DMS53 treated with DMSO at 0.1 percent for 48 hours (cell line): Measurements from ENCODE around the gene LGALS3BP.

ENCODE experiments used
- DNase-seq: peaks from one replicate; lab custom pipeline; 2025; ENCODE audit not compliant: unreplicated experiment; lab: John Stamatoyannopoulos, UW

The LGALS3BP gene

DNA sequence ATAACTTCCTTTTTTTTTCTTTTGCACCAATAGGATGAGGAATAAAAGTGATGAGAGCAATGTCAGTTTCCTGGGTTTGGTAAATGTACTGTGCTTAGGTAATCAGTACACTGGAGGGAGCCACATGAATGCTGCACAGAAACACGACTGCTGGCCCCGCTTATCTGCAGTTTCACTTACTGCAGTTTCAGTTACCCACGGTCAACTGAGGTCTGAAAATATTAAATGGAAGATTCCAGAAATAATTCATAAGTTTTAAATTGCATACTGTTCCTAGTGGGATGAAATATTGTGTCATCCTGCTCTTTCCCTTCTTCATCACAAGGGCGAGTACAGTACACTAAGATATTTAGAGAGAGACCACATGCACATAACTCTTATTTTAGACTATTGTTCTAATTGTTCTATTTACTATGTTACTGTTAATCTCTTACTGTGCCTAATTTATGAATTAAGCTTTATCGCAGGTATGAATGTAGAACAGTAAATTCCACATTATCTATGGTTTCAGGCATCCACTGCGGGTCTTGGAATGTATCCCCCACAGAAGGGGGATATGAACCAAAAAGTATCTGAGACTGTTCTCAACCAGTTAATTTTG, 6.4 kb upstream of the LGALS3BP start:
- peak; percentile 22 for DNase-seq

DNA sequence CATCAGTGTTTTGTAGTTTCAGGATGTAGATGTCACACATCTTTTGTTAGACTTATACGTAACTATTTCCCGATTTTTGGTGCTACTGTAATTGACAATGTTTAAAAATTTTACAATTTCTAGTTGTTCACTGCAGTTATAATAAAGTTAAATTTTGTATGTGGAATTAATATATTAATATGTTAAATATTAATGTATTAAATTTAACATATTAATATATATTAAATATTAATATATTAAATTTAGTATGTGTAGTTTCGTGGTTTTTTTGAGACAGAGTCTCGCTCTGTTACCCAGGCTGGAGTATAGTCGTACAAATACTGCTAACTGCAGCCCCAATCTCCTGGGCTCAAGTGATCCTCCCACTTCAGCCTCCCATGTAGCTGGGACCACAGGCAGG, 5.7 kb upstream of the LGALS3BP start:
- DNase-seq = no peak

DNA sequence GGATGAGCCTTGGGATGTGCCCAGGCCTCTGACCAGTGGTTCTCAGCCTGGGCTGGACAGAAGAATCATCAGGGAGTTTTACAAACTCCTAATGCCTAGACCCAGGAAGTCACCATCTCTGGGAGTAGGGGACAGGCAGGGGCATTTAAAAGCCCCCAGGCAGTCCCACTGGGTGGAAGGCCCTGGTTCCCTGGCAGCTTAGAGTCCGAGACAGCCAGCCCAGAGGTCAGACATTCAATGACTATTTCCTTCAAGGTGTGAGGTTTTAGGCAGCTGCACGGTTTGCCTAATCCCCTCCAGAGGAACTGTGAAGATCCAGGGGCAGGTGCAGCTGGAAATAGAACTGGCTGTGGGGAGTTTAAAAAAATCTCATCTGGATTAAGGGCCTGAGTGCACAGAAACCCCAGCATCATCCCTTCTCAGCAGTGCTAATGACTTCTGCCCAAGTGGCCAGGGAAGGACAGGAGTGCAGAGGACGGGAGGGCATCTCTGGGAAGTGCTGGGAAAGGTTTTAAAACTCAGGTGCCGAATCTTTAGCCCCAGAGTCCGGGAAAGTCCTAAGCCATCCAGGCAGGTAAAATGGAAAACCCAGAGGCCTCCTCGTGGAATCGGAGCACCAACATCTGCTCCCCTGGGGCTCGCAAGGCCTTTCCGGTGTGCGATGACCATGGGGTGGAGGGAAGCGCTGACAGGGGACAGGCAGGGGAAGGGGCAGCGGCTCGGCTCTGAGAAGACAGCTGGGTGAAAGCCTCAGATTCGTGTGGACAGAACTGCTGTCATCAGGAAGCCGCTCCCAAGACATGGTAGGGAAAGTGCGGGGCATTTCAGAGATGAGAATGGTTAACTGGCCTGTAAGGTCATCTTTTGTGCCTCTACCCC, 1.5 kb upstream of the LGALS3BP start:
- no peak for DNase-seq

DNA sequence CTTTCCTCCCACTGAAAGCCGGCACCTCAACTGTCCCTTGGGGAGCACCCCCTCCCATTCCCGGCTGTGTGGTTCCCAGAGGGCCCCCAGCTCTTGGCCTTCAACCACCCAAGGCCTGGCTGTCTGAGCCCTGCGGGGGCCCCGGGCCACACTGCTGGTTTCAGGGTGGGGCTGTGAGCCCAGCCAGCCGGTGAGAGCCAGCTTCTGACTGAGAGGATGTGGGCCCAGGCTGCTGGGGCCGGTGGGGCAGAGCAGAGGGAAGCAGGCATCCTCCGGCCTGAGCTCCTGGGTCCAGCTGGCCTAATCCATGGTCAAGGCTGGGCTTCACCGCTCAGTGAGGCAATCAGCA, 875 bp upstream of the LGALS3BP start:
- DNase-seq = no peak

DNA sequence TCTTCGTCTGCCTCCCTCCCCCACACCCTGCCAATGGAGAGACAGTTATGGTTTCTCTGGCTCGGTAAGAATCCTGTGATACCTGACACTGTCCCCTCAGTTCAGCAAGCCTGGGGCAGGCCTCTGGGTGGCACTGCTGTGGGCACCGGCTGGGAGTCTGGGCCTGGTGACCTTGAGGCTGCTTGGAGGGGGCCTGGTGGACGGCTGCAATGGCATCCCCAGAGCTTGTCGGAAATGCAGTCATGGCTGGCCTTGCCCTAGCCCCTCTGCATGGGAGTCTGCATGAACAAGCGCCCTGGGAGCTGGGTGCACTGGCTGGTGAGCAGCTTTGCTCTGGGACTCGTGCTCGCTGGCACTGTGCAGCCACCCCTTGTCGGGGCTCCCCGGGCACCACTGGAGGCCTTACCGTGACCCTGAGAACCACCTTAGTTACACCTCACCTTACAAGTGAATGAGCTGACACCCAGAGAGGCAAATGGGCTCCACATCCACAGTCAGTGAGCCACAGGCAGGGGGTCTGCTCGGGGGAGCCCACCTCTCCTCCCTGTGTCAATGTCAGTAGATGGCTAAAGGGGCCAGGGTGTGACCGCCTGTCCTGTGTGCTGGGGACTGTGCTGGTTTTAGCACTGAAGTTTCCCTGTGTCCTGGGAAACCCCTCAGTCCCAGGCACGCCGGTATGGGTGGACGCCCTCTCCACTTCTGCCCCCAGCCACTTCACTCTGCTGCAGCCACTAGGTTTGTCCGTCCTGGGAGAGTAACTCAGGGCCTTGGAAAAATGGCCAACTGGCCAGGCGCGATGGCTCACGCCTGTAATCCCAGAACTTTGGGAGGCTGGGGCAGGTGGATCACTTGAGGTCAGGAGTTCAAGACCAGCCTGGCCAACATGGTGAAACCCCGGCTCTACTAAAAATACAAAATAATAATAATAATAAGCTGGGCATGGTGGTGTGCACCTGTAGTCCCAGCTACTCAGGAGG, 1.4 kb downstream of the LGALS3BP start:
- no peak for DNase-seq

DNA sequence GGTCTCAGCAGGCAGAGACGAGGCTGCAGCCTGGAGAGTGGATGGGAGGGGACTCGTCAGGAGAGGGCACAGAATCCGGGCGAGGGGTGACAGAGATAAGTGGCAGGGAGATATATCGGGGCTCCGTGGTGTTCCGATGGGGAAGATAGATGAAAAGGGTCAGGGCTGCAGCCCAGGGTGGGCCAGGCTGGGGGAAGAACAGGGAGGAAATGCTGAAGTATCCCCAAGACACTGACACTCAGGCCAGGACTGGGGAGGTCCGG, 2.1 kb downstream of the LGALS3BP start:
- DNase-seq = no peak

DNA sequence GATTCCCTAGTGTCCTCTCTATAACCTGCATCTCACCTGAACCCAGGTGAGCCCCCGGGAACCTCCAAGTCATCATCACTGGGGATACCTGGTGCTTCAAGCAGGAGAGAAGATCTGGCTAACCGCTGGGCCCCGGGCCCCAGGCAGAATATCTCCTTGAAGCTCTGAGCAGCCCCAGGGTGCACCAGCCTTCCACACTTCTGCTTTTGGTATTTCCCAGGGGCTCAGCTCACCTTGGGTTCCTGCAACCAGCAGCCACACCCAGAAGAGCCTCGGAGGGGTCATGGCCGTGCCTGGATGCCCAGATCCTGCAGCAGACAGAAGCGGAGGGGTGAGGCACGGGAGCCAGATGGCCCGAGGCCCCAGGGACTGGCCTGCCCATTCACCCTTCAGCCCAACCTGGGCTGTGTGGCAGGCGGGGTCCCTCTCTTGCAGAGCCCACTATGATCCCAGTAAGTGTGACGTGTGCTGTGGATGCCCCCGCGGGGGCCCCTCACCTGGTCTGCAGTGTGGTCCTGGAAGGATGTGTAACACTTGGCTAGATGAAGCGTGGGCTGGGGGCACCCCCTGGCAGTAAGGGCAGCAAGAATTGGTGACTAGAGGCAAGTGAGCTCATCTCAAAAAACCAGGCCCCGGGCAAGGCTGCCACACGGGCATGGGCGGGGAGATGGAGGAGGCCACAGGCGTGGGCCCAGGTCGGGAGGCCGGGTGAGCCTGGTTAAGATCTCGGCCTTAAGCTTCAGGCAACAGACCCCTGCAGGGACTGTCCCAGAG, 2.6 kb downstream of the LGALS3BP start:
- no peak for DNase-seq

DNA sequence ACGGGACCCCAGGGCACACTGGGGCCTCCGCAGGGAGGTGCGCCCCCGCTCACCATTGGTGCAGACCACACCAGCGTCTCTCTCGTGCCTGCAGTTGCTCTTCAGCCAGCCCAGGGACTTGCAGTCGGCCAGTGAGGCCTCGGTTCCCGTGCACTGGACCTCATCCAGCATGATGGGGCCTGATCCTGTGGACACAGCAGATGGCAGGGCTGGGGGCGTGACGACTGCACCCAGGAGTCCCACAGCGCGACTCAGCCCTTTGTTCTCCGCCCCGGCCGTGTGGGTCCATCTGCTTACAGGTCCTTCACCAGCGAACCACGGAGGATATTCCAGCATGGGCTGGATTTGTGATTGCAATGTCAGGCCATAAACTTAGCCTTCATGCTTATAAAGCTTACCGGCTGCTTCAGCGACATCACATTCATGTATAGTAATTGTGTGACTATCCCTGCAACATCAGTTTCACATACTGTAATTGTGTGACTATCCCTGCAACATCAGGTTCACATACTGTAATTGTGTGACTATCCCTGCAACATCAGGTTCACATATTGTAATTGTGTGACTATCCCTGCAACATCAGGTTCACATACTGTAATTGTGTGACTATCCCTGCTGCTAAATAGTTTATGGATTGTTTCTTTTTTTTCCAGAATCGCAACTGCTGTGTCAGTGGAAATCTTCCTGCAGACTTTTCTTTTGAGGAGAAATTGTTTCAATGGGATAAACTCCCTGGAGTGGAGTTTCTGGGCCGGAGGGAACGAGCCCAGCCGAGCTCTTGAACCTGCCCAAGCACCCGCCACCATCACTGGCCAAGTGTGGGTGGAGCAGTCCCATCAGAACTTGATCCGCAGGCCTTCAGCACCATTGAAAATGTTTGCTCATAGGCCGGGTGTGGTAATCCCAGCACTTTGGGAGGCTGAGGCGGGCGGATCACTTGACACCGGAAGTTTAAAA, 4.8 kb downstream of the LGALS3BP start:
- DNase-seq = peak; percentile 11

DNA sequence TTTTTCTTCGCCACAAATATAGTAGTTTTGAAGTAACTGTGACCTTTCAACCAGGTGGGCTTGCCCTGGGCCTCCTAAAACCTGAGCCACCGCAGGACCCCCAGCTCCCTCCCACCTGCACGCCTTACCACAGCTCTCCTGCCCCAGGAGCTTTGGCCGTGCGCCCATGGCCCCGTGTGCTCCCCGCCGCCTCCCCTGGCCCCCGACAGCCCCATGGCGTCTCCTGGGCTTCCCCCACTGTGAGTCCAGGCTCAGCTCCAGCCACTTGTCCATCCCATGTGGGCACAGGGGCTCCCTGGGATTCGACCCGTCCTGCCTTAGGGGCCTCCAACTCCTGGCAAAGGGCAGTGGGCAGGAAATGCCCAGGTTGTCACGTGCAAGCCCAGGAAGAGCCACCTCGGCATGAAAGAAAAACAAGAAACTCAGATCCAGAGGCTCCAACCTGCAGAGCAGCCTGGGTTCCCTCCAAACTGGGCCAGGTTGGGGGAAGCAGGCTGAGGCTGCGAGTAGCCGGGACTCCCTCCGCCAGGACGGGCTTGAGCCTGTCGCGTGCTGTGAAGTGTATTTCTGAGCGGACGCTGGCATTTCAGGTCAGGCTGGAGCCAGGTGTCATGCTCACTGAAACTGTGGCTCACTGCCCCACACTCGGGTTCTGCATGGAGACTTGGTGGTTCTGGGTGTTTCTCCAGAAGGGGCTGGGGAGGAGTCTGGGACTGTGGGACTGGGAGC, 5.8 kb downstream of the LGALS3BP start:
- DNase-seq = no peak

DNA sequence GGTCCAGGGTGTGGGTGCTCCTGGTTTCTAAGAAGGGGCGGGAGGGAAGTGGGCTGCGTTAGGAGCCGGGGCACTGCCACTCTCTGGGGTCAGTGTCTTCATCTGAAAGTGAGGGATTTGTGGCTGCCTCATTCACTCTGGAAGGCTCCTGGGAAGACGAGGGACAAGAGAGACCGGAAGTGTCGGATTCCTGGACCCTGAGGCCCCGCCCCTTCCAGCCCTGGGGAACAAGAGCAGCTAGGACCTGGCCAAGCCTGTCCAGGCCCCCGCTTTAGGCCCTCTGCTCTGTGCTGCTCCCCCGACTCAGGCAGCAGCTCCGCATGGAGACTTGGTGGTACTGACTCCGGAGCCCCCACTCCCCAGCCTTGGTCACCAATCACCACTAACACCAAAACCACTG, 6.5 kb downstream of the LGALS3BP start:
- DNase-seq = no peak

DNA sequence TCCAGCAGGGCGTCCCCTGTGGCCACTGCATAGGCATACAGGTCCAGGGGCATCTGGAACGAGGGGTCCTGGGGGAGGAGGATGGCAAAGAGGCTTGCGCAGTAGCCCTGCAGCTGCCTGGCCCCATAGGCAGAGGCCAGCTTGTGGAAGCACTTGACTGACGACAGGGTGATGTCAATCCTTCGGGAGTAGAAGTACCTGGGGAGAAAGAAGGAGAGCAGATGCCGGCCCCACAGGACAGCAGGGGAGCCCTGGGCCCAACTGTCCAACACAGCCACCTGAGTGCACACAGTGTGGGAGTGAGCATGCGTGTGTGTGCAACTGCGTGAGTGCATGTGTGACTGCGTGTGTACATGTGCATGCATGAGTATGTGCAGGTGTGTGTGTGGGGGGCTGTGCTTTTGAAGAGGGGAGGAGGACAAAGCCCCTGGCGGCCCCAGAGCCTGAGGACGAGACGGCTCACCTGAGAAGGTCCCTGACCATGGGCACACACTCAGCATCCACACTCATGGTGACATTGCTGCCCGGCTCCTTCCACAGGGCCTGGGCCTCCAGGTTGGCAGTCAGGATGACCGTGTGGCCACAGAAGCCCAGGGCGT, 7.1 kb downstream of the LGALS3BP start:
- no peak for DNase-seq

DNA sequence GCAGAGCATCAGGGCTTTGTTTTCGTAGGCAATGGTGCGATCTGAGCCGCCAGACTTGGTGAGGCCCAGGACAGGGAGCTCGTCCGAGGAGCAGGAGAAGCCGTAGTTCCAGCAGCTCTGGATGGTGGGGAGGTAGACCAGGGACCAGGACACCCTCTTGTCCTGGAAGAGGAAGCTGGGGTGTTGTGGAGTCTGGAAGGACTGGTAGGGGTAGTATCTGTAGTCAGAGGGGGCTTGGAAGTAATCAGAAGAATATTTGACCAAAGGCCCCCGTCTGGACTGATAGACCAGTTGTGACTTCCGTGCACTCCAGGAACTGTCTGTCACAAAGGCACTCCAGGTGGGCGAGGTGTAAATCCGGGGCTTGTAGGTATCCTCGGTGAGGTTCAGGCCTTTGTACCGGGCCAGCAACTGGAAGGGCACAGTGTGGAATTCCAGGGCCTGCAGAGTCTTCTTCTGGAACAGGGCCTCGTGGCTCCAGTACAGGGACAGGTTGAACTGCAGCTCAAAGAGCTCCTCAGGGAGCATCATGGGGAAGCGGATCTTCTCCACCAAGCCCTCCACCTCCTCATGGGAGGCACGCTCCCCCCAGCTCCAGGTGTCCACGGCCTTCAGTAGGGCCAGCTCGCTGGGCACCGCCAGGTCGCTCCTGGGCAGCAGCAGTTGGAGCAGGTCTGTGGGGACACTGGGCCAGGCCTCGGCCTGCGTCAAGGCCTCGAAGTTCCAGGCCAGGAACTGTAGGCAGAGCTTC, 7.8 kb downstream of the LGALS3BP start:
- DNase-seq = no peak

DNA sequence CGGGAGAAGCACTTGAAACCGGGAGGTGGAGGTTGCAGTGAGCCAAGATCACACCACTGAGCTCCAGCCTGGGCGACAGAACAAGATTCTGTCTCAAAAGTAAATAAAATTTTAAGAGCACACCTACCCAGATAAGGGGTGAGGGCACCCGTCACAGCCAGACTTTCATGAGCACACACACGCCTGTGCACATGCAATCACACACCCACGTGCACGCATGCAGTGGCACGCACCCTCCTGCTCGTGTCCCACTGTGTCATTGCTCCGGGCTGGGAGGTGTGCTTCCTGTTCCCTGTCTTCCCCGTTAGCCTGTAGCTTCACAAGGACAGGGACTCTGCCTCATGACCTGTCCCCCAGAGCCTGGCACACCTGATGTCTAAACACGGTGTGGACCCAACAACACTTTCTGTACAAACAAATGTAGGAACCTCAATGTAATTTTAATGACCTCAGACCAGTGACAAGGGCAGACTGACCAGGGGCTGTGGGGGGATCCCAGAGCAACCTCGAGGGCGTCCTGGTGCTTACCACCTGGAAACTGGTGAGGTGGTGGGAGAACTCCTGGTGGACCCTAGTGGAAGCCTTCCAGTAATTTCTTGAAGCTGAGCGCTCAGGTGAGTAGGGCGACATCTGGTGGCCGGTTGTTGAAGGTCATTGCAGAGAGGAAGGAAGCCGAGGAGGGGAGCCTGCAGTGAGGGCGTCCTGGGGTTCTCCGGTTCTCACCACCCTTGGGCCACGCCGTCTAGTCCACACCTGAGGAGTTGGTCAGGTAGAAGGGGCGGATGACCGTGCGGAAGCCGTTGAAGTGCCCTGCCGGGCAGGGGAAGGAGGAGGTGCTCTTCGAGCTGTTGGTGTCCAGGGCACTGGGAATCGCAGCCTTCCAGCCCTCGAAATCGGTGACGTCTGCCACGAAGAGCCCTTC, 8.6 kb downstream of the LGALS3BP start:
- peak; percentile 32 for DNase-seq

DNA sequence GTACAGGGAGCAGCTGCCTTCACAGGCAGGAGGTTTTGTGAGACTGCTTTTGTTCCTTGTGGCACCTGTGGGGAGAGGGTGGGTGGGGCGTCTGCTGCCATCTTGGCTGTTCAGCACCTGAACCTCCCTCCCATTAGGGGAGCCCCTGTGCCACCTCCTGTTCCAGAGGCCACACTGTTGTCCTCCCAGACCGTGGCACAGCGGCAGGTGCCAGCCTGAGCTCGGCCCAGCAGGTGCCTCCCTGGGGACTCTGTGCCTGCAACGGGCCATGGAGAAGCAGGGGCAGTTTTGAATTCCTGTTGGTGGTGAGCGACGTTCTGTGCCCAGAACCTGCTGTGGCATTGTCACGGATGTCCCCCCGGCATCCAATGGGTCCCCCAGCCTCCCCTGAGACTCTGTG, 9.9 kb downstream of the LGALS3BP start:
- no peak for DNase-seq

DNA sequence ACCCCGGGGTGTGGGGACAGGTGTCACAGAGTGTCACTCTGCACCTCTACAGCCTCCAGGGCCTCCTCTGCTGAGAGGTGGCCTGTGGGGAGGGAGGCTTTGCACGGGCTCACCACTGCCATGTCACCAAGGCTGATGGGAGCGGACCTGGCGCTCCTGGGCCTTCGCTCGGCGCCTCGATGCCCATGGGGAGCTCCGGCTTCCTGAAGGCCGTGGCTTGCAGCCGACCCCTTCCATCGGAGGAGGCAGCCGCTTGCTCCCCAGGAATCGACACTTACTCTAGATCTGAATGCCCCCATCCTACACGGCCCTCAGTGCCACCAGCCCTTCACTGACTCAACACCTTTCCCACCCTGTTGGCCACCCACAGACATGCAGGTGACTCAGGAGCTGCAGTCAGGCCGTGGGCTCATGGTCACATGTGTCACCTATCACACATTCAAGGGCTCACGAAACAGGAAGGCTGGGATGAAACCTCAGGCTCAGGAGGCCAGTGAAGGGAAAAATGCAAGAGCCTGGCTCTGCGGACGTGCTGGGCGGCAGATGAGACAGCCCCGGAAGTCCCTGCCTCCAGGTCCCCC, 11.9 kb downstream of the LGALS3BP start:
- no peak for DNase-seq

DNA sequence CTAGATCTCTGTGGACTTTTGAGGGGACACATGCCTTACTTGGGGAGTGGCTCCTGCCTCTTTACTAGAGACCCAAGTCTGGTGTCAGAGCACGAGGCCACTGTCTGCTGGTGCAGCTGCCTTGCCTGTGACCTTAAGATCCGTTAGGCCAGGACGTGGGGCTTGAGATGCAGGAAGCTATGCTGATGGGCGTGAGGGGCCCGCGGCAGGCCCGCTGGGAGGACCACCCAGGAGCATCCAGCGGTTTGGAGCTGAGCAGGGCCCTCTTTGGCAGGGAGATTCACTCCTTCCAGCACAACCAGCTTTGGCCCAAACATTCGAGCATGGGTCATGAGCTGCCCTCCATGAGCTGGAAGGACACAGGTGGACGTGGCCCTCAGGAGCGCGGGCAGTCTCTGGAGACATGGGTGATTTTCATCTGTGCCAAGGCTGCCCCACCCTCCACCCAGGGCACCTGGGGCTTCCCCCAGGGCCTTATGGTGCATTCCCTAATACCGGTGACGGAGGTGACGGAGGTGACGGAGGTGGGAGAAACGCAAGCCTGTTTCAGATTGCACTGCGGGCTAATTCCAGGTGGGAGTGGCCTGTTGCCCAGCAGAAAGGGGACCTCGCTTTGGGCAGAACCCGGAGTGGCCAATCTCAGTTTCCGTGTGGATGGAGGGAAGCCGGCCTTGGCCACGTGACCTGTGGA, 12.7 kb downstream of the LGALS3BP start:
- DNase-seq = no peak
